ENCODE data around the gene EQTN. TPM values are rescaled to one million over a fixed set of nuclear protein-coding genes. Genes with fewer than 3 reads are reported as not detected.

The EQTN gene
- total and polyA plus RNA-seq, 5 donors from 2014 or later: not detected

Other genes starting within 250 kb of the EQTN start
- gene TEK, start 187.9 kb downstream of the EQTN start, total RNA-seq: not detected
- gene TEK, start 187.9 kb downstream of the EQTN start, polyA plus RNA-seq: not detected
- gene IFNK, start 227.1 kb upstream of the EQTN start, total RNA-seq: not detected
- gene IFNK, start 227.1 kb upstream of the EQTN start, polyA plus RNA-seq: not detected
- gene MOB3B, start 232.7 kb upstream of the EQTN start, total RNA-seq: 0.12 TPM
- under 1 TPM in 2 of 4 donors, not detected in 2; 0.02 to 0.11 TPM for gene MOB3B, start 232.7 kb upstream of the EQTN start, polyA plus RNA-seq

Measured in CD4-positive, CD25-positive, alpha-beta regulatory T cell (primary cell).